Measurements from ENCODE around the gene PTPN3. TPM values are rescaled to one million over a fixed set of nuclear protein-coding genes. Genes with fewer than 3 reads are reported as not detected.

PTPN3 gene
- total and polyA plus RNA-seq, 2 donors (not counting 1 experiment from before 2014, with no cell fraction given), result 1.4 to 2.3 TPM

- H3K4me1 ChIP-seq (ENCODE audit: control insufficient read depth, extremely low read depth, insufficient read depth, low read length), result no peaks in the 10 kb centered on the region
- TF ChIP-seq CTCF (conservative IDR thresholded peaks at IDR 0.05 in 1 of 2, IDR thresholded peaks at IDR 0.05 in 1 of 2; ENCODE audit: low read depth in 1 of 2, low read length in 2 of 2) (no peak), EZH2 (IDR thresholded peaks at IDR 0.05; ENCODE audit: low read length, missing control alignments) (no peak)
- no peak overlapping the region for H3K9ac ChIP-seq (ENCODE audit: insufficient read depth, low read length)
- no peaks in the 10 kb centered on the region for H3K79me2 ChIP-seq (ENCODE audit: control insufficient read depth, insufficient read depth, low read length)
- H3K9me3 ChIP-seq (ENCODE audit: control insufficient read depth, insufficient read depth, low read depth, low read length), result no peaks in the 10 kb centered on the region
- H3K4me3 ChIP-seq (replicated peaks in 1 of 4; ENCODE audit: control extremely low read depth in 1 of 4, insufficient read depth in 1 of 4, low read depth in 3 of 4, low read length in 4 of 4), result no peak overlapping the region
- H3K27ac ChIP-seq (ENCODE audit: insufficient read depth, low read length), result no peak overlapping the region
- no peak overlapping the region for H2AFZ ChIP-seq (ENCODE audit: low read length)
- H3K27me3 ChIP-seq (ENCODE audit: control insufficient read depth, insufficient read depth, low read length), result no peaks in the 10 kb centered on the region
- H3K4me2 ChIP-seq (ENCODE audit: extremely low read depth, insufficient read depth, low read length), result no peak overlapping the region
- H3K36me3 ChIP-seq (ENCODE audit: control insufficient read depth, insufficient read depth, low read length), result no peaks in the 10 kb centered on the region
- no peak for DNase-seq (ENCODE audit: low read depth in 2 of 2)
- no peaks in the 10 kb centered on the region for H4K20me1 ChIP-seq (ENCODE audit: control insufficient read depth, extremely low read depth, insufficient read depth, low read length)
Observed at GRCh38 chr9:109387856-109388255, 110.3 kb downstream of the PTPN3 start.

- H2AFZ ChIP-seq (ENCODE audit: low read length), result no peak overlapping the region
- DNase-seq (ENCODE audit: low read depth in 2 of 2), result no peak
- no peaks in the 10 kb centered on the region for H3K9me3 ChIP-seq (ENCODE audit: control insufficient read depth, insufficient read depth, low read depth, low read length)
- H3K79me2 ChIP-seq (ENCODE audit: control insufficient read depth, insufficient read depth, low read length), result no peaks in the 10 kb centered on the region
- no peak for TF ChIP-seq EZH2 (IDR thresholded peaks at IDR 0.05; ENCODE audit: low read length, missing control alignments)
- no peak for TF ChIP-seq CTCF (conservative IDR thresholded peaks at IDR 0.05 in 1 of 2, IDR thresholded peaks at IDR 0.05 in 1 of 2; ENCODE audit: low read depth in 1 of 2, low read length in 2 of 2)
- no peaks in the 10 kb centered on the region for H3K27me3 ChIP-seq (ENCODE audit: control insufficient read depth, insufficient read depth, low read length)
- no peak overlapping the region for H3K27ac ChIP-seq (ENCODE audit: insufficient read depth, low read length)
- H3K36me3 ChIP-seq (ENCODE audit: control insufficient read depth, insufficient read depth, low read length), result no peaks in the 10 kb centered on the region
- H3K4me3 ChIP-seq (replicated peaks in 1 of 4; ENCODE audit: control extremely low read depth in 1 of 4, insufficient read depth in 1 of 4, low read depth in 3 of 4, low read length in 4 of 4), result no peak overlapping the region
- H3K4me2 ChIP-seq (ENCODE audit: extremely low read depth, insufficient read depth, low read length), result no peak overlapping the region
- H3K4me1 ChIP-seq (ENCODE audit: control insufficient read depth, extremely low read depth, insufficient read depth, low read length), result no peaks in the 10 kb centered on the region
- H3K9ac ChIP-seq (ENCODE audit: insufficient read depth, low read length), result no peak overlapping the region
- H4K20me1 ChIP-seq (ENCODE audit: control insufficient read depth, extremely low read depth, insufficient read depth, low read length), result no peaks in the 10 kb centered on the region
Observed at GRCh38 chr9:109387206-109387605, 110.9 kb downstream of the PTPN3 start.

- TF ChIP-seq CTCF (conservative IDR thresholded peaks at IDR 0.05 in 1 of 2, IDR thresholded peaks at IDR 0.05 in 1 of 2; ENCODE audit: low read depth in 1 of 2, low read length in 2 of 2), result no peak
- TF ChIP-seq EZH2 (IDR thresholded peaks at IDR 0.05; ENCODE audit: low read length, missing control alignments), result no peak
- no peaks in the 10 kb centered on the region for H3K4me1 ChIP-seq (ENCODE audit: control insufficient read depth, extremely low read depth, insufficient read depth, low read length)
- H3K79me2 ChIP-seq (ENCODE audit: control insufficient read depth, insufficient read depth, low read length), result no peaks in the 10 kb centered on the region
- H3K27ac ChIP-seq (ENCODE audit: insufficient read depth, low read length), result no peak overlapping the region
- no peaks in the 10 kb centered on the region for H3K27me3 ChIP-seq (ENCODE audit: control insufficient read depth, insufficient read depth, low read length)
- H3K4me2 ChIP-seq (ENCODE audit: extremely low read depth, insufficient read depth, low read length), result no peak overlapping the region
- H4K20me1 ChIP-seq (ENCODE audit: control insufficient read depth, extremely low read depth, insufficient read depth, low read length), result no peaks in the 10 kb centered on the region
- no peaks in the 10 kb centered on the region for H3K9me3 ChIP-seq (ENCODE audit: control insufficient read depth, insufficient read depth, low read depth, low read length)
- H3K4me3 ChIP-seq (replicated peaks in 1 of 4; ENCODE audit: control extremely low read depth in 1 of 4, insufficient read depth in 1 of 4, low read depth in 3 of 4, low read length in 4 of 4), result no peak overlapping the region
- no peaks in the 10 kb centered on the region for H3K36me3 ChIP-seq (ENCODE audit: control insufficient read depth, insufficient read depth, low read length)
- no peak for DNase-seq (ENCODE audit: low read depth in 2 of 2)
- no peak overlapping the region for H2AFZ ChIP-seq (ENCODE audit: low read length)
- no peak overlapping the region for H3K9ac ChIP-seq (ENCODE audit: insufficient read depth, low read length)
Observed at GRCh38 chr9:109385499-109385898, 112.6 kb downstream of the PTPN3 start.
